ENCODE data around the gene VSX1. TPM values are rescaled to one million over a fixed set of nuclear protein-coding genes. Genes with fewer than 3 reads are reported as not detected.

VSX1 gene
- total and polyA plus RNA-seq, 9 of the 15 experiments (the other 6 are each of a cell fraction or from before 2014, with no cell fraction given) = not detected

- in situ Hi-C loops (cut with MboI) = no loop called here
- Histone ChIP-seq H3K36me3 (ENCODE audit: control insufficient read depth, insufficient read depth, low read length) (no peaks in the 10 kb centered on the region), H3K9me1 (ENCODE audit: control insufficient read depth, insufficient read depth, low read length) (no peaks in the 10 kb centered on the region), H3K4me3 (no peak overlapping the region), H3K27ac (ENCODE audit: extremely low read depth, low read depth, low read length) (no peak overlapping the region), H3K4me1 (replicated peaks in 1 of 2; ENCODE audit: control insufficient read depth in 2 of 2, insufficient read depth in 2 of 2, low read length in 2 of 2) (no peaks in the 10 kb centered on the region; a peak in 1 of 5 replicates), H3K79me2 (ENCODE audit: control insufficient read depth, insufficient read depth, low read length) (no peaks in the 10 kb centered on the region), H3K9me3 (replicated peaks; ENCODE audit: control insufficient read depth, insufficient read depth, low read depth, low read length) (no peaks in the 10 kb centered on the region), H3K9ac (ENCODE audit: insufficient read depth in 1 of 2, low read depth in 2 of 2, low read length in 2 of 2) (no peak overlapping the region), H4K20me1 (replicated peaks; ENCODE audit: control insufficient read depth, insufficient read depth, low read length) (no peaks in the 10 kb centered on the region), H3K27me3 (ENCODE audit: control insufficient read depth in 2 of 2, insufficient read depth in 2 of 2, low read length in 2 of 2) (peaks cover 2 to 24% of the 10 kb centered on the region in 2 experiments; a peak in 3 of 5 replicates), H2AFZ (ENCODE audit: low read depth, low read length) (no peak overlapping the region), H3K4me2 (ENCODE audit: insufficient read depth, low read length) (no peak overlapping the region)
- 0% methylated on average over 3 of the region's 4 CpGs for WGBS (ENCODE audit: insufficient coverage, low coverage, missing lambda C conversion rate)
- ChIA-PET POLR2A (no interaction called here), CTCF (ENCODE audit: low intra/inter-chr PET ratio) (no interaction called here)
- ATAC-seq (no peak), FAIRE-seq (no peak), DNase-seq (ENCODE audit: extremely low read depth in 1 of 4, low spot score in 3 of 4) (no peak)
- TF ChIP-seq EP400 (IDR thresholded peaks at IDR 0.05) = no peak
- TF ChIP-seq CC2D1A (IDR thresholded peaks at IDR 0.05) = no peak
- TF ChIP-seq, protein P1, sequence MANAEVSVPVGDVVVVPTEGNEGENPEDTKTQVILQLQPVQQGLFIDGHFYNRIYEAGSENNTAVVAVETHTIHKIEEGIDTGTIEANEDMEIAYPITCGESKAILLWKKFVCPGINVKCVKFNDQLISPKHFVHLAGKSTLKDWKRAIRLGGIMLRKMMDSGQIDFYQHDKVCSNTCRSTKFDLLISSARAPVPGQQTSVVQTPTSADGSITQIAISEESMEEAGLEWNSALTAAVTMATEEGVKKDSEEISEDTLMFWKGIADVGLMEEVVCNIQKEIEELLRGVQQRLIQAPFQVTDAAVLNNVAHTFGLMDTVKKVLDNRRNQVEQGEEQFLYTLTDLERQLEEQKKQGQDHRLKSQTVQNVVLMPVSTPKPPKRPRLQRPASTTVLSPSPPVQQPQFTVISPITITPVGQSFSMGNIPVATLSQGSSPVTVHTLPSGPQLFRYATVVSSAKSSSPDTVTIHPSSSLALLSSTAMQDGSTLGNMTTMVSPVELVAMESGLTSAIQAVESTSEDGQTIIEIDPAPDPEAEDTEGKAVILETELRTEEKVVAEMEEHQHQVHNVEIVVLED (CRISPR knock-in tag; IDR thresholded peaks at IDR 0.05) = no peak
- TF ChIP-seq ZBTB34 (CRISPR knock-in tag; IDR thresholded peaks at IDR 0.05) = no peak
- TF ChIP-seq ZFP30 (CRISPR knock-in tag; IDR thresholded peaks at IDR 0.05; ENCODE audit: borderline replicate concordance) = no peak
- no peak for TF ChIP-seq NFRKB (IDR thresholded peaks at IDR 0.05; ENCODE audit: low read depth)
- no peak for TF ChIP-seq DPF2 (IDR thresholded peaks at IDR 0.05)
- no peak for TF ChIP-seq RBBP5 (IDR thresholded peaks at IDR 0.05; ENCODE audit: borderline replicate concordance, insufficient read depth, low read length, poor library complexity, severe bottlenecking)
- TF ChIP-seq ZNF175 (CRISPR knock-in tag; IDR thresholded peaks at IDR 0.05; ENCODE audit: low read depth) = no peak
- no peak for TF ChIP-seq ZNF511 (CRISPR knock-in tag; IDR thresholded peaks at IDR 0.05)
- no peak for TF ChIP-seq CTBP1 (IDR thresholded peaks at IDR 0.05; ENCODE audit: borderline replicate concordance)
- TF ChIP-seq, protein P2, sequence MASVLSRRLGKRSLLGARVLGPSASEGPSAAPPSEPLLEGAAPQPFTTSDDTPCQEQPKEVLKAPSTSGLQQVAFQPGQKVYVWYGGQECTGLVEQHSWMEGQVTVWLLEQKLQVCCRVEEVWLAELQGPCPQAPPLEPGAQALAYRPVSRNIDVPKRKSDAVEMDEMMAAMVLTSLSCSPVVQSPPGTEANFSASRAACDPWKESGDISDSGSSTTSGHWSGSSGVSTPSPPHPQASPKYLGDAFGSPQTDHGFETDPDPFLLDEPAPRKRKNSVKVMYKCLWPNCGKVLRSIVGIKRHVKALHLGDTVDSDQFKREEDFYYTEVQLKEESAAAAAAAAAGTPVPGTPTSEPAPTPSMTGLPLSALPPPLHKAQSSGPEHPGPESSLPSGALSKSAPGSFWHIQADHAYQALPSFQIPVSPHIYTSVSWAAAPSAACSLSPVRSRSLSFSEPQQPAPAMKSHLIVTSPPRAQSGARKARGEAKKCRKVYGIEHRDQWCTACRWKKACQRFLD (CRISPR knock-in tag; IDR thresholded peaks at IDR 0.05) = no peak
- TF ChIP-seq TBL1XR1 (IDR thresholded peaks at IDR 0.05; ENCODE audit: low read length in 2 of 2) = no peak
- no peak for TF ChIP-seq ZBTB8A (IDR thresholded peaks at IDR 0.05; ENCODE audit: partially characterized antibody)
- TF ChIP-seq MBD2 (IDR thresholded peaks at IDR 0.05; ENCODE audit: borderline replicate concordance, low read depth) = no peak
- intact Hi-C loops (cut with micrococcal nuclease) = loop anchor here (10.0 kb wide), 1 partner anchor 96 kb away; no protein-coding TSS in a partner anchor
- BruUV-seq (replicated peaks) = no TSS peak
These were observed 2.8 kb downstream of the VSX1 start for GRCh38 chr20:25079171-25079570.

All from K562 (cell line).